Spinal cord (tissue), 10 donors: ENCODE measurements around the gene ACD. TPM values are rescaled to one million over a fixed set of nuclear protein-coding genes. Genes with fewer than 3 reads are reported as not detected.
A peak's percentile ranks its signal among the peaks of the same experiment; 100 is the strongest.

Source experiments
- DNase-seq, 6 donors: peaks; one replicate each; pipeline versions ENCODE4 v3.0.0 to v3.0.0-alpha.2; 2013 to 2015; ENCODE audit warnings: low spot score in 6 of 6, low read depth in 4 of 6
- H3K27ac ChIP-seq: one replicate; pipeline ENCODE4 v1.5.1; 2013; ENCODE audit warnings: low read depth, low read length, control low read depth
- H3K27me3 ChIP-seq: one replicate; pipeline ENCODE4 v1.6.1; 2013; ENCODE audit warnings: low read length; ENCODE audit not compliant: control insufficient read depth, insufficient read depth
- H3K36me3 ChIP-seq: one replicate; pipeline ENCODE4 v1.6.1; 2013; ENCODE audit warnings: low read length; ENCODE audit not compliant: control insufficient read depth, insufficient read depth
- H3K4me1 ChIP-seq: one replicate; pipeline ENCODE4 v1.6.1; 2013; ENCODE audit warnings: low read length; ENCODE audit not compliant: control insufficient read depth, insufficient read depth
- H3K4me3 ChIP-seq: one replicate; pipeline ENCODE4 v1.5.1; 2013; ENCODE audit warnings: low read depth, low read length, control low read depth
- H3K9me3 ChIP-seq: one replicate; pipeline ENCODE4 v1.6.1; 2013; ENCODE audit warnings: low read length; ENCODE audit not compliant: control insufficient read depth, insufficient read depth
- WGBS: methylation state at CpG from one replicate; pipeline ENCODE4 v1.1.5; 2013; ENCODE audit warnings: missing lambda C conversion rate; ENCODE audit not compliant: insufficient coverage; 5-methylcytosine and 5-hydroxymethylcytosine counted together
- polyA plus RNA-seq, 2 donors: library from polyadenylated mRNA; unstranded; fragments of 120-200 nt; gene quantifications; one replicate each; pipeline ENCODE4 v1.2.1, GENCODE V29; 2013; ENCODE audit not compliant: insufficient read length in 2 of 2
- total RNA-seq, 2 donors: library from RNA; depleted of rRNA in 1 of 2; stranded (reverse); fragments of 120-200 nt in 1 of 2; fragments of >200 nt in 1 of 2; gene quantifications; one replicate each; pipeline versions ENCODE4 v1.2.3 to v1.2.4, GENCODE V29; 2013 to 2014
- donor health status: healthy.

ACD gene
- total and polyA plus RNA-seq, 4 donors = 15.8 to 49.3 (median 31.8) TPM

GRCh38 chr16:67650023-67650422 lies 10.0 kb downstream of the ACD start:
- Histone ChIP-seq H3K4me1 (peaks cover 45% of the 10 kb centered on the region), H3K27me3 (peaks cover 93% of the 10 kb centered on the region), H3K4me3 (no peak overlapping the region), H3K9me3 (no peaks in the 10 kb centered on the region), H3K27ac (no peak overlapping the region), H3K36me3 (peaks cover 7% of the 10 kb centered on the region)
- 43% methylated on average over 7 of the region's 8 CpGs for WGBS
- DNase-seq = no peak

DNA sequence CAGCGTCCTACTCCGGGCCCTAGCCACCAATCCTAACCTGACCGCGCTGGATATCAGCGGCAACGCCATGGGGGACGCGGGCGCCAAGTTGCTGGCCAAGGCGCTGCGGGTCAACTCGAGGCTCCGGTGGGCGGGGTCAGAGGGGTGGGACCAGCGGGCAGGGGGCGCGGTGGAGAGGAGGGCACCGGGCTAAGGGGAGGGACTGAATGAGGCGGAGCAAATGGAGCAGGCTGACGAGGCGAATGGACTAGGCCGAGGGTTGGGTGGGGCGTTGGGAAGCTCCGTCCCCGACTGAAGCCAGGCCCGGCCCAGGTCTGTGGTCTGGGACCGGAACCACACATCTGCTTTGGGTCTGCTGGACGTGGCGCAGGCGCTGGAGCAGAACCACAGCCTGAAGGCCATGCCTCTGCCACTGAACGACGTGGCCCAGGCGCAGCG lies 10.5 kb downstream of the ACD start:
- Histone ChIP-seq H3K4me1 (peaks cover 43% of the 10 kb centered on the region), H3K4me3 (no peak overlapping the region), H3K27ac (no peak overlapping the region), H3K27me3 (peaks cover 93% of the 10 kb centered on the region), H3K9me3 (no peaks in the 10 kb centered on the region), H3K36me3 (peaks cover 4% of the 10 kb centered on the region)
- 8% methylated on average over 34 of the region's 34 CpGs for WGBS
- peak in 1 of 6 donors; percentile 37 for DNase-seq

DNA sequence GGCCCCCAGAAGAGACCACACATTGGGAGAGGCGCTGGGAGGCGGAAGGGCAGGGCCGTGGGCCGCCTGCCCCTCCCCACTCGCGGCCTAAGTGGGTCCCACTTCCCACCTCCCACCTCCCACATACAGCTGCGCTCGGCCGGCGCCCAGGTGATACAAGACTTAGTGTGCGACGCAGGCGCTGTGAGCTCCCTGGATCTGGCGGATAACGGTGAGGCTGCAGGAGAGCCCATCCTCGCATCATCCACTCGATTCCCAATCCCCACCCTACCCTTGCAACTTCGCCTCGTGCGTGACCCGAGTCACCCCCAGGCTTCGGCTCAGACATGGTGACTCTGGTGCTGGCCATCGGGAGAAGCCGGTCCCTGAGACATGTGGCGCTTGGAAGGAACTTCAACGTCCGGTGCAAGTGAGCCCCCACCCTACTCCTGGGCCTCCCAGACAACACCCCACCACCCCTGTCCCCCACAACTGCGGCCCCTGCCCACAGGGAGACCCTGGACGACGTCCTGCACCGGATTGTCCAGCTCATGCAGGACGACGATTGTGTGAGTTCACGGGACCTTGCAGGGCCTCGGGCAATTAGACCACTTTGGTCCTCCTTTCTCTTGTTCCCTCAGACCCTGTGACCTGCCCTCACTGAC lies 11.2 kb downstream of the ACD start:
- Histone ChIP-seq H3K36me3 (no peaks in the 10 kb centered on the region), H3K9me3 (no peaks in the 10 kb centered on the region), H3K4me3 (no peak overlapping the region), H3K27ac (no peak overlapping the region), H3K4me1 (peaks cover 39% of the 10 kb centered on the region), H3K27me3 (peaks cover 93% of the 10 kb centered on the region)
- DNase-seq = no peak
- WGBS = 33% methylated on average over 32 of the region's 35 CpGs

- H3K4me1 ChIP-seq = peaks cover 33% of the 10 kb centered on the region
- WGBS = 9% methylated on average over 65 of the region's 65 CpGs
- DNase-seq = no peak
- H3K27me3 ChIP-seq = peaks cover 89% of the 10 kb centered on the region
- H3K4me3 ChIP-seq = no peak overlapping the region
- H3K36me3 ChIP-seq = no peaks in the 10 kb centered on the region
- H3K9me3 ChIP-seq = no peaks in the 10 kb centered on the region
- no peak overlapping the region for H3K27ac ChIP-seq
Observed at GRCh38 chr16:67648088-67648763, 11.8 kb downstream of the ACD start.

GRCh38 chr16:67647681-67648080 lies 12.4 kb downstream of the ACD start:
- no peaks in the 10 kb centered on the region for H3K36me3 ChIP-seq
- 90% methylated on average over 2 of the region's 13 CpGs for WGBS
- H3K27ac ChIP-seq = no peak overlapping the region
- H3K4me1 ChIP-seq = peaks cover 34% of the 10 kb centered on the region
- no peak overlapping the region for H3K4me3 ChIP-seq
- H3K27me3 ChIP-seq = peaks cover 87% of the 10 kb centered on the region
- no peaks in the 10 kb centered on the region for H3K9me3 ChIP-seq
- no peak for DNase-seq

DNA sequence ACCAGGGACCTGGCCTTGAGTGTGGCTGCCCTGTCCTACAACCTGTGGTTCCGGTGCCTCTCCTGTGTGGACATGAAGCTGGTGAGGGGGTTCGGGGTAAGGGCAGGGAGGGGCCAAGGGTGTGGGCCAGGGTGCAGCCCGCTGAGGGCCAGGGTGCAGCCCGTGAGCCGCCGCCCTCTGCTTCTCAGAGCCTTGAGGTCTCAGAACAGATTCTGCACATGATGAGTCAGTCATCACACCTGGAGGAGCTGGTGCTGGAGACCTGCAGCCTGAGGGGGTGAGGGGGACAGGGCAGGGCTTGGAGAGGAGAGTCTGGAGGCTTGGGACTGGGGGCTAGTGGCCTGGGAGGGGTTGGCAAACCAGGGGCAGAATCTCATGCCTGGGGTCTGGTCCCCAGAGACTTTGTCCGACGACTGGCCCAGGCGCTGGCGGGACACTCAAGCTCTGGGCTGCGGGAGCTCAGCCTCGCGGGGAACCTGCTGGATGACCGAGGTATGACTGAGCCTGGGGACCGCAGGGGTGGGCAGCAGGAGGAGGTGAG lies 12.9 kb downstream of the ACD start:
- no peak overlapping the region for H3K4me3 ChIP-seq
- H3K9me3 ChIP-seq = no peaks in the 10 kb centered on the region
- H3K27me3 ChIP-seq = peaks cover 83% of the 10 kb centered on the region
- no peaks in the 10 kb centered on the region for H3K36me3 ChIP-seq
- 79% methylated on average over 15 of the region's 15 CpGs for WGBS
- no peak for DNase-seq
- peaks cover 33% of the 10 kb centered on the region for H3K4me1 ChIP-seq
- no peak overlapping the region for H3K27ac ChIP-seq

- Histone ChIP-seq H3K4me1 (peaks cover 38% of the 10 kb centered on the region), H3K9me3 (no peaks in the 10 kb centered on the region), H3K4me3 (no peak overlapping the region), H3K27me3 (peaks cover 67% of the 10 kb centered on the region), H3K36me3 (peaks cover 2% of the 10 kb centered on the region), H3K27ac (no peak overlapping the region)
- DNase-seq = no peak
- 85% methylated on average over 15 of the region's 15 CpGs for WGBS
Observed at GRCh38 chr16:67645397-67646121, 14.5 kb downstream of the ACD start.

GRCh38 chr16:67644038-67644437 lies 16.0 kb downstream of the ACD start:
- peaks cover 4% of the 10 kb centered on the region for H3K36me3 ChIP-seq
- no peak for DNase-seq
- 85% methylated on average over 7 of the region's 9 CpGs for WGBS

DNA sequence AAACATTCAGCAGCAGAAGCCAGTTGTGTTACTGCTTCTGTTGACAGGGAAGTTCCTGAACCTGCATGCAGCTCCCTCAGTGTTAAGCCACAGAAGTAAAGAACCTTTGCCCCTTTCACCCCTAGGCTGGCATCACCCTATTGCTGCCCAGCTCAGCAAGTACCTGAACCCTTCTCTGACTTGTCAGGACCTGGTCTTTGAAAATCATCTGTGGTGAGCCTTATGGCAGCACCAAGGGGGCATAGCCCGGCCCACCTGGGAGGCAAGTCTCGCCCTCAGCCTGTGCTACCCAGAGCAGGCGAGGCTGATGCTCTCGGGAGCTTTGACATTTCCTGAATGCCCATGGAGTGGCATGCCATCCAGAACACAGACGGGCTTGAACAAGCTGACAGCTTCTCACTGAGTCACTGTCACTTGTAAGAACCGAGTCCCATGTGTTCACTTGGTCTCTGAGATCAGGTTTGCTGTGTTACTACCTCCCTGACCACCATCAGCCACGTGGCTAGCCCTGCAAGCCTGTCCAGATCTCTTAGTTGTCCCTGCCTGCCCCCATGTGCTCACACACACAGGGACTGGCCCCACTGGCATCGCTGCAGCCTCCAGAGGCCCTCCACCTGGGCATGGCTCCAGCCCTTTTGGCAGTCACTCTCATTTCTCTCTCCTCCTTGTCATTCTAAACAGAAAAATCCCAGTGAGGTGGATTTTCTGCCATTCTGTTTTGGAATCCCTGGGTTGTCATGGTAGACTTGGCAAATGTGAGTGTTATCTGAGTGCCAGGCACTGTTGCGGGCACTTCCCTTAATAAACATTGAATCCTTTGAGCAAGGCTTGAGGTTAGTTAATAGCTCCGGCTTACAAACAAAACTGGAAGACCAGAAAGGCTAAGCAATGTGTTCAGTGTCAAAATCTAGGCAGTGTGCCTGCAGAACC lies 18.0 kb downstream of the ACD start:
- DNase-seq = peak in 5 of 6 donors; percentile 46 to 94 (median 79)
- H3K9me3 ChIP-seq = no peaks in the 10 kb centered on the region
- H3K36me3 ChIP-seq = peaks cover 14% of the 10 kb centered on the region
- WGBS = 32% methylated on average over 10 of the region's 10 CpGs
- no peak overlapping the region for H3K27ac ChIP-seq
- no peak overlapping the region for H3K4me3 ChIP-seq
- peaks cover 16% of the 10 kb centered on the region for H3K4me1 ChIP-seq
- peaks cover 33% of the 10 kb centered on the region for H3K27me3 ChIP-seq

More at GRCh38 chr16:67644038-67644437, 16.0 kb downstream of the ACD start:
- Histone ChIP-seq H3K27me3 (peaks cover 52% of the 10 kb centered on the region), H3K9me3 (no peaks in the 10 kb centered on the region), H3K4me3 (no peak overlapping the region), H3K4me1 (peaks cover 28% of the 10 kb centered on the region), H3K27ac (no peak overlapping the region)
